HepG2 (cell line): Measurements from ENCODE around the gene ZNRF3. TPM values are rescaled to one million over a fixed set of nuclear protein-coding genes. Genes with fewer than 3 reads are reported as not detected.
A peak's percentile ranks its signal among the peaks of the same experiment; 100 is the strongest.

Experiments
- ARID5B ChIP-seq: IDR thresholded peaks from 2 replicates; pipeline ENCODE4 v1.4.0; 2020; ENCODE audit warnings: mild to moderate bottlenecking, missing genetic modification reagents
- IKZF5 ChIP-seq: IDR thresholded peaks from 2 replicates; pipeline ENCODE4 v1.6.1; 2018; ENCODE audit warnings: missing genetic modification reagents, mild to moderate bottlenecking, missing compliant biosample characterization
- LCORL ChIP-seq, 2 experiments: fragments of 450-650 bp in 1 of 2; sonication (generic) in 1 of 2; formaldehyde crosslinking in 1 of 2; IDR thresholded peaks; 2 replicates each; pipeline versions ENCODE4 v1.5.0 to v1.6.1; 2017 to 2020; ENCODE audit warnings: antibody characterized with exemption in 1 of 2, missing genetic modification reagents in 1 of 2
- MIXL1 ChIP-seq: IDR thresholded peaks from 2 replicates; pipeline ENCODE4 v1.6.1; 2016
- MXI1 ChIP-seq: IDR thresholded peaks from 3 replicates; pipeline ENCODE4 v1.6.1; 2012; ENCODE audit warnings: low read depth, low read length, inconsistent platforms, borderline replicate concordance
- NCOA2 ChIP-seq: sonication (generic); formaldehyde crosslinking; IDR thresholded peaks from 2 replicates; pipeline ENCODE4 v1.8.0; 2022; ENCODE audit warnings: inconsistent platforms
- PRDM15 ChIP-seq: sonication (generic); formaldehyde crosslinking; IDR thresholded peaks from 2 replicates; pipeline ENCODE4 v1.4.0; 2020; ENCODE audit warnings: missing genetic modification reagents
- TCF7L2 ChIP-seq: IDR thresholded peaks from 2 replicates; pipeline ENCODE4 v1.6.1; 2011; ENCODE audit warnings: mild to moderate bottlenecking, low read depth, low read length, moderate library complexity
- TRIM24 ChIP-seq: sonication (generic); formaldehyde crosslinking; IDR thresholded peaks from 2 replicates; pipeline ENCODE4 v1.8.0; 2022; ENCODE audit warnings: mild to moderate bottlenecking, missing genetic modification reagents
- TSC22D2 ChIP-seq: sonication (generic); formaldehyde crosslinking; IDR thresholded peaks from 2 replicates; pipeline ENCODE4 v1.5.1; 2020; ENCODE audit warnings: missing genetic modification reagents, mild to moderate bottlenecking, borderline replicate concordance
- ZBTB1 ChIP-seq: sonication (generic); formaldehyde crosslinking; IDR thresholded peaks from 2 replicates; pipeline ENCODE4 v1.4.0; 2020; ENCODE audit warnings: missing genetic modification reagents, borderline replicate concordance
- ZNF432 ChIP-seq: sonication (generic); formaldehyde crosslinking; IDR thresholded peaks from 2 replicates; pipeline ENCODE4 v1.5.0; 2020; ENCODE audit warnings: missing genetic modification reagents, mild to moderate bottlenecking, borderline replicate concordance
- polyA plus RNA-seq, 8 experiments: library from polyadenylated mRNA; depleted of rRNA in 3 of 8; stranded (reverse) in 7 of 8; unstranded in 1 of 8; fragments of >200 nt; fragmentation: Illumina TruSeq in 4 of 8; extraction: Trizol in 4 of 8; gene quantifications; 2 replicates each; pipeline versions ENCODE4 v1.2.1 to v1.2.3, GENCODE V29; 2011 to 2016; ENCODE audit warnings: low read depth in 4 of 8, missing spikeins in 1 of 8, mixed read lengths in 1 of 8; ENCODE audit not compliant: insufficient read depth in 1 of 8
- total RNA-seq, 5 experiments: library from RNA; depleted of rRNA; stranded (reverse); fragments of >200 nt; fragmentation: Illumina TruSeq; extraction: Trizol; gene quantifications; 2 replicates each; pipeline ENCODE4 v1.2.3, GENCODE V29; 2016; ENCODE audit warnings: low read depth in 1 of 5
- TF ChIP-seq, protein P1 (sequence below): sonication (generic); formaldehyde crosslinking; IDR thresholded peaks from 2 replicates; pipeline ENCODE4 v1.5.0; 2020; ENCODE audit warnings: mild to moderate bottlenecking, missing genetic modification reagents
- TF ChIP-seq, protein P2 (sequence below): sonication (generic); formaldehyde crosslinking; IDR thresholded peaks from 2 replicates; pipeline ENCODE4 v1.8.0; 2022; ENCODE audit warnings: mild to moderate bottlenecking, missing genetic modification reagents, borderline replicate concordance
- TF ChIP-seq, protein P3 (sequence below): sonication (generic); formaldehyde crosslinking; IDR thresholded peaks from 2 replicates; pipeline ENCODE4 v1.4.0; 2020; ENCODE audit warnings: missing genetic modification reagents

The ZNRF3 gene
- total and polyA plus RNA-seq, 2 of the 13 experiments (the other 11 are each of a cell fraction or from before 2014, with no cell fraction given), result 20.3 to 36.7 TPM

- TF ChIP-seq, protein P1, sequence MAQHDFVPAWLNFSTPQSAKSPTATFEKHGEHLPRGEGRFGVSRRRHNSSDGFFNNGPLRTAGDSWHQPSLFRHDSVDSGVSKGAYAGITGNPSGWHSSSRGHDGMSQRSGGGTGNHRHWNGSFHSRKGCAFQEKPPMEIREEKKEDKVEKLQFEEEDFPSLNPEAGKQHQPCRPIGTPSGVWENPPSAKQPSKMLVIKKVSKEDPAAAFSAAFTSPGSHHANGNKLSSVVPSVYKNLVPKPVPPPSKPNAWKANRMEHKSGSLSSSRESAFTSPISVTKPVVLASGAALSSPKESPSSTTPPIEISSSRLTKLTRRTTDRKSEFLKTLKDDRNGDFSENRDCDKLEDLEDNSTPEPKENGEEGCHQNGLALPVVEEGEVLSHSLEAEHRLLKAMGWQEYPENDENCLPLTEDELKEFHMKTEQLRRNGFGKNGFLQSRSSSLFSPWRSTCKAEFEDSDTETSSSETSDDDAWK (CRISPR knock-in tag), result no peak
- TF ChIP-seq ARID5B (CRISPR knock-in tag) (peak; percentile 86), MXI1 (peak; percentile 22; the same call in 1 of the 3 replicates), TRIM24 (no peak), MIXL1 (CRISPR knock-in tag) (peak; percentile 20; the same call in 1 of the 2 replicates), ZNF432 (CRISPR knock-in tag) (no peak), LCORL (IDR thresholded peaks at IDR 0.05) (no peak), LCORL (CRISPR knock-in tag; IDR thresholded peaks at IDR 0.05) (peak; percentile 35; the same call in 1 of the 2 replicates), IKZF5 (CRISPR knock-in tag) (0 out of 2 replicates have a peak, but pooled peaks have one; percentile 46), TSC22D2 (CRISPR knock-in tag) (no peak), TCF7L2 (peak; percentile 90), NCOA2 (CRISPR knock-in tag) (peak; percentile 74), ZBTB1 (no peak), PRDM15 (CRISPR knock-in tag) (no peak)
- TF ChIP-seq, protein P2, sequence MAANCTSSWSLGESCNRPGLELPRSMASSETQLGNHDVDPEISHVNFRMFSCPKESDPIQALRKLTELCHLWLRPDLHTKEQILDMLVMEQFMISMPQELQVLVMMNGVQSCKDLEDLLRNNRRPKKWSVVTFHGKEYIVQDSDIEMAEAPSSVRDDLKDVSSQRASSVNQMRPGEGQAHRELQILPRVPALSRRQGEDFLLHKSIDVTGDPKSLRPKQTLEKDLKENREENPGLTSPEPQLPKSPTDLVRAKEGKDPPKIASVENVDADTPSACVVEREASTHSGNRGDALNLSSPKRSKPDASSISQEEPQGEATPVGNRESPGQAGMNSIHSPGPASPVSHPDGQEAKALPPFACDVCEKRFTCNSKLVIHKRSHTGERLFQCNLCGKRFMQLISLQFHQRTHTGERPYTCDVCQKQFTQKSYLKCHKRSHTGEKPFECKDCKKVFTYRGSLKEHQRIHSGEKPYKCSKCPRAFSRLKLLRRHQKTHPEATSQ (CRISPR knock-in tag), result no peak
- TF ChIP-seq, protein P3, sequence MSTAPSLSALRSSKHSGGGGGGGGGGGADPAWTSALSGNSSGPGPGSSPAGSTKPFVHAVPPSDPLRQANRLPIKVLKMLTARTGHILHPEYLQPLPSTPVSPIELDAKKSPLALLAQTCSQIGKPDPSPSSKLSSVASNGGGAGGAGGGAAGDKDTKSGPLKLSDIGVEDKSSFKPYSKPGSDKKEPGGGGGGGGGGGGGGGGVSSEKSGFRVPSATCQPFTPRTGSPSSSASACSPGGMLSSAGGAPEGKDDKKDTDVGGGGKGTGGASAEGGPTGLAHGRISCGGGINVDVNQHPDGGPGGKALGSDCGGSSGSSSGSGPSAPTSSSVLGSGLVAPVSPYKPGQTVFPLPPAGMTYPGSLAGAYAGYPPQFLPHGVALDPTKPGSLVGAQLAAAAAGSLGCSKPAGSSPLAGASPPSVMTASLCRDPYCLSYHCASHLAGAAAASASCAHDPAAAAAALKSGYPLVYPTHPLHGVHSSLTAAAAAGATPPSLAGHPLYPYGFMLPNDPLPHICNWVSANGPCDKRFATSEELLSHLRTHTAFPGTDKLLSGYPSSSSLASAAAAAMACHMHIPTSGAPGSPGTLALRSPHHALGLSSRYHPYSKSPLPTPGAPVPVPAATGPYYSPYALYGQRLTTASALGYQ (CRISPR knock-in tag), result peak; percentile 74; the same call in 1 of the 2 replicates
Measured at GRCh38 chr22:28977481-28977971, 94.2 kb downstream of the ZNRF3 start (continued).
